H1 (cell line): Measurements from ENCODE around the gene NR4A1. TPM values are rescaled to one million over a fixed set of nuclear protein-coding genes. Genes with fewer than 3 reads are reported as not detected.

Experiments
- CTCF ChIA-PET: fragments of 300-600 bp; sonication (Branson Sonifier 250); formaldehyde crosslinking; loops from one replicate; lab custom pipeline; 2021; ENCODE audit not compliant: partially characterized antibody; lab: Charles Lee
- POLR2A ChIA-PET: fragments of 300-600 bp; sonication (Branson Sonifier 250); formaldehyde crosslinking; loops from one replicate; lab custom pipeline; 2021; ENCODE audit warnings: inconsistent platforms; ENCODE audit not compliant: partially characterized antibody; lab: Charles Lee
- DNase-seq, 2 experiments: peaks; one replicate each; pipeline versions ENCODE4 v3.0.0 to v3.0.0-alpha.2; 2010 to 2022; ENCODE audit warnings: low spot score in 2 of 2, low read depth in 1 of 2, mixed read lengths in 1 of 2
- FAIRE-seq: peaks from 2 replicates; lab custom pipeline; 2011; peaks lifted over from hg19 to GRCh38; lab: Jason Lieb, UNC
- H2AFZ ChIP-seq: 2 replicates; pipeline ENCODE4 v1.8.1; 2012; ENCODE audit warnings: low read length, inconsistent platforms
- H2AK5ac ChIP-seq: 2 replicates; pipeline ENCODE4 v1.6.1; 2013; ENCODE audit warnings: low read depth, low read length
- H2BK120ac ChIP-seq: replicated peaks from 2 replicates; pipeline ENCODE3; 2013; ENCODE audit warnings: low read depth, low read length, inconsistent platforms
- H2BK12ac ChIP-seq: 2 replicates; pipeline ENCODE4 v1.6.1; 2013; ENCODE audit warnings: low read depth, low read length
- H2BK15ac ChIP-seq: 2 replicates; pipeline ENCODE4 v1.6.1; 2013; ENCODE audit warnings: low read length
- H2BK20ac ChIP-seq: 2 replicates; pipeline ENCODE4 v1.6.1; 2013; ENCODE audit warnings: low read length
- H2BK5ac ChIP-seq: 2 replicates; pipeline ENCODE4 v1.6.1; 2013; ENCODE audit warnings: low read depth, low read length
- H3K14ac ChIP-seq: 2 replicates; pipeline ENCODE4 v1.6.1; 2013; ENCODE audit warnings: inconsistent platforms; ENCODE audit not compliant: insufficient read length
- H3K18ac ChIP-seq: 2 replicates; pipeline ENCODE4 v1.6.1; 2013; ENCODE audit warnings: low read length; ENCODE audit errors: extremely low read depth
- H3K23ac ChIP-seq: 2 replicates; pipeline ENCODE4 v1.6.1; 2013; ENCODE audit warnings: inconsistent platforms; ENCODE audit not compliant: insufficient read length
- H3K23me2 ChIP-seq: 2 replicates; pipeline ENCODE4 v1.6.1; 2013; ENCODE audit warnings: low read depth, low read length
- H3K27ac ChIP-seq: 2 replicates; pipeline ENCODE4 v1.6.1; 2011; ENCODE audit warnings: low read depth, low read length, inconsistent platforms
- H3K27me3 ChIP-seq, 4 experiments: replicated peaks in 1 of 4; 1 replicate in 1 of 4; 2 replicates in 3 of 4; pipeline versions ENCODE4 v1.6.1 to v1.8.1; 2011 to 2013; ENCODE audit warnings: low read length in 3 of 4, mild to moderate bottlenecking in 3 of 4, inconsistent platforms in 2 of 4, mixed read lengths in 2 of 4, moderate library complexity in 1 of 4; ENCODE audit not compliant: control insufficient read depth in 3 of 4, insufficient read depth in 3 of 4; ENCODE audit errors: extremely low read depth in 1 of 4
- H3K36me3 ChIP-seq, 4 experiments: 2 replicates each; pipeline versions ENCODE4 v1.6.1 to v1.8.1; 2011 to 2013; ENCODE audit warnings: mild to moderate bottlenecking in 4 of 4, low read length in 3 of 4, moderate library complexity in 2 of 4, control low read depth in 1 of 4, inconsistent platforms in 1 of 4; ENCODE audit not compliant: insufficient read depth in 4 of 4, control insufficient read depth in 2 of 4
- H3K4ac ChIP-seq: replicated peaks from 2 replicates; pipeline ENCODE3; 2013; ENCODE audit warnings: low read length, low read depth, mixed read lengths, inconsistent platforms; ENCODE audit not compliant: insufficient read length
- H3K4me1 ChIP-seq, 4 experiments: replicated peaks in 1 of 4; 1 replicate in 1 of 4; 2 replicates in 3 of 4; pipeline versions ENCODE4 v1.6.1 to v1.8.1; 2011 to 2013; ENCODE audit warnings: low read length in 3 of 4, inconsistent platforms in 2 of 4, mixed read lengths in 1 of 4; ENCODE audit not compliant: insufficient read depth in 4 of 4, control insufficient read depth in 3 of 4
- H3K4me2 ChIP-seq, 2 experiments: 2 replicates each; pipeline versions ENCODE4 v1.6.1 to v1.8.1; 2011 to 2013; ENCODE audit warnings: low read depth in 2 of 2, low read length in 2 of 2, control low read depth in 1 of 2, inconsistent platforms in 1 of 2, mild to moderate bottlenecking in 1 of 2; ENCODE audit not compliant: insufficient read depth in 1 of 2
- H3K4me3 ChIP-seq, 4 experiments: fragments of 200-600, 300-600 bp in 1 of 4; sonication (generic), shearing (Covaris generic), sonication (Bioruptor Twin) in 1 of 4; 2 replicates each; pipeline versions ENCODE4 v1.5.1 to v1.8.1; 2011 to 2016; ENCODE audit warnings: low read length in 4 of 4, low read depth in 3 of 4, control low read depth in 2 of 4, inconsistent platforms in 2 of 4, mild to moderate bottlenecking in 2 of 4, mixed read lengths in 1 of 4, moderate library complexity in 1 of 4; ENCODE audit not compliant: insufficient read depth in 2 of 4; ENCODE audit errors: extremely low read depth in 1 of 4
- H3K56ac ChIP-seq: replicated peaks from 2 replicates; pipeline ENCODE3; 2013; ENCODE audit warnings: low read depth, mild to moderate bottlenecking, mixed read lengths, low read length, inconsistent platforms; ENCODE audit not compliant: insufficient read length
- H3K79me1 ChIP-seq: 2 replicates; pipeline ENCODE4 v1.6.1; 2013; ENCODE audit warnings: low read depth, low read length, control low read depth
- H3K79me2 ChIP-seq, 2 experiments: 2 replicates each; pipeline versions ENCODE4 v1.6.1 to v1.8.1; 2012 to 2013; ENCODE audit warnings: low read length in 2 of 2, mild to moderate bottlenecking in 2 of 2, inconsistent platforms in 1 of 2; ENCODE audit not compliant: insufficient read depth in 2 of 2, control insufficient read depth in 1 of 2
- H3K9ac ChIP-seq, 4 experiments: replicated peaks in 1 of 4; 1 replicate in 1 of 4; 2 replicates in 3 of 4; pipeline versions ENCODE4 v1.6.1 to v1.8.1; 2011 to 2013; ENCODE audit warnings: low read depth in 3 of 4, low read length in 3 of 4, control low read depth in 2 of 4, mild to moderate bottlenecking in 2 of 4, moderate library complexity in 2 of 4, inconsistent platforms in 1 of 4; ENCODE audit errors: extremely low read depth in 1 of 4
- H3K9me3 ChIP-seq, 2 experiments: 2 replicates each; pipeline versions ENCODE4 v1.6.1 to v1.8.1; 2012 to 2013; ENCODE audit warnings: mild to moderate bottlenecking in 2 of 2, moderate library complexity in 2 of 2, control low read depth in 1 of 2, inconsistent platforms in 1 of 2, low read depth in 1 of 2, low read length in 1 of 2, mixed read lengths in 1 of 2; ENCODE audit not compliant: insufficient read depth in 2 of 2
- H4K20me1 ChIP-seq, 2 experiments: replicated peaks in 1 of 2; 2 replicates each; pipeline versions ENCODE3 to v1.8.1; 2011 to 2013; ENCODE audit warnings: inconsistent platforms in 2 of 2, low read length in 2 of 2, mild to moderate bottlenecking in 1 of 2; ENCODE audit not compliant: insufficient read depth in 2 of 2, control insufficient read depth in 1 of 2
- H4K5ac ChIP-seq: 2 replicates; pipeline ENCODE4 v1.6.1; 2013; ENCODE audit warnings: low read length, low read depth, mixed read lengths, inconsistent platforms; ENCODE audit not compliant: insufficient read length
- H4K8ac ChIP-seq: 2 replicates; pipeline ENCODE4 v1.8.0; 2013; ENCODE audit warnings: mild to moderate bottlenecking, moderate library complexity, low read length, inconsistent platforms; ENCODE audit not compliant: insufficient read depth; ENCODE audit errors: extremely low read depth
- H4K91ac ChIP-seq: replicated peaks from 2 replicates; pipeline ENCODE3; 2013; ENCODE audit warnings: low read length, mixed read lengths, inconsistent platforms; ENCODE audit not compliant: insufficient read length
- BRCA1 ChIP-seq: IDR thresholded peaks from 2 replicates; pipeline ENCODE4 v1.6.1; 2012; ENCODE audit warnings: low read depth, low read length, improper control_type of control experiment
- CBX5 ChIP-seq: fragments of 300-800, 300-1000 bp; sonication (generic); IDR thresholded peaks from 2 replicates; pipeline ENCODE4 v1.7.1; 2016; ENCODE audit warnings: antibody characterized with exemption, low read length, low read depth
- CEBPB ChIP-seq: IDR thresholded peaks from 2 replicates; pipeline ENCODE4 v1.6.1; 2012; ENCODE audit warnings: low read depth, low read length
- EGR1 ChIP-seq: IDR thresholded peaks from 2 replicates; pipeline ENCODE4 v1.6.1; 2011; ENCODE audit warnings: low read depth, low read length, borderline replicate concordance
- FOSL1 ChIP-seq: IDR thresholded peaks from 2 replicates; pipeline ENCODE4 v1.6.1; 2011; ENCODE audit warnings: mild to moderate bottlenecking, low read depth, low read length, moderate library complexity; ENCODE audit not compliant: insufficient read depth
- KDM5A ChIP-seq: fragments of 200-600 bp; IDR thresholded peaks from 2 replicates; pipeline ENCODE4 v1.7.1; 2012; ENCODE audit warnings: mild to moderate bottlenecking, low read length, inconsistent platforms, mixed read lengths
- MAX ChIP-seq: IDR thresholded peaks from 2 replicates; pipeline ENCODE4 v1.6.1; 2012; ENCODE audit warnings: inconsistent platforms
- RBBP5 ChIP-seq: IDR thresholded peaks from 2 replicates; pipeline ENCODE4 v1.7.1; 2012; ENCODE audit warnings: low read depth, mild to moderate bottlenecking, inconsistent platforms, low read length, moderate library complexity, borderline replicate concordance
- RFX5 ChIP-seq: IDR thresholded peaks from 2 replicates; pipeline ENCODE4 v1.6.1; 2011; ENCODE audit warnings: low read depth, low read length, improper control_type of control experiment, borderline replicate concordance
- YY1 ChIP-seq: IDR thresholded peaks from 2 replicates; pipeline ENCODE4 v1.6.1; 2011; ENCODE audit warnings: low read depth, mild to moderate bottlenecking, low read length
- WGBS, 2 experiments: shearing (Covaris generic) in 1 of 2; methylation state at CpG; one replicate each; pipeline versions ENCODE4 v1.1.6 to v1.1.7; 2013 to 2015; ENCODE audit warnings: low lambda C conversion rate in 2 of 2, mixed read lengths in 2 of 2, inconsistent platforms in 1 of 2, low coverage in 1 of 2, missing lambda C conversion rate in 1 of 2; ENCODE audit not compliant: insufficient replicate concordance in 2 of 2, insufficient coverage in 1 of 2, insufficient read length in 1 of 2; ENCODE audit errors: extremely low coverage in 1 of 2, missing lambda C conversion rate in 1 of 2; 5-methylcytosine and 5-hydroxymethylcytosine counted together
- polyA plus RNA-seq, 7 experiments: library from polyadenylated mRNA; depleted of rRNA in 3 of 7; stranded (reverse) in 5 of 7; unstranded in 2 of 7; fragments of >200 nt in 5 of 7; fragments of 200-250 nt in 2 of 7; gene quantifications; 1 replicate in 5 of 7; 2 replicates in 1 of 7; 4 replicates in 1 of 7; pipeline versions ENCODE4 v1.2.1 to v1.2.3, GENCODE V29; 2011 to 2013; ENCODE audit warnings: missing spikeins in 2 of 7, mixed read lengths in 2 of 7
- total RNA-seq: library from RNA; stranded (reverse); fragmentation: NEBNext Ultra II Directional; extraction: Animal tissue kit (Norgen Biotek cat#: 25700); gene quantifications from 2 replicates; pipeline ENCODE4 v1.2.1, GENCODE V29; 2021

Gene NR4A1
- total and polyA plus RNA-seq, 2 of the 8 experiments (the other 6 are each of a cell fraction or from before 2014, with no cell fraction given) = 18.7 to 23.3 TPM

GRCh38 chr12:52073531-52074381, 22.5 kb downstream of the NR4A1 start:
- Histone ChIP-seq H2BK20ac (no peak overlapping the region), H3K4ac (no peak overlapping the region), H4K91ac (no peak overlapping the region), H3K18ac (no peak overlapping the region), H3K79me1 (peaks cover 16% of the 10 kb centered on the region), H3K4me1 (peaks cover 0 to 13% (median 3%) of the 10 kb centered on the region in 4 experiments; a peak in 4 of 7 replicates), H3K14ac (no peak overlapping the region), H3K23me2 (peaks cover 13% of the 10 kb centered on the region), H2BK12ac (no peak overlapping the region), H2BK5ac (no peak overlapping the region), H4K5ac (no peak overlapping the region), H3K4me2 (no peak overlapping the region), H2BK15ac (no peak overlapping the region), H2AFZ (no peak overlapping the region), H3K27me3 (0 out of 7 replicates have a peak, but pooled peaks cover 0 to under 1% (median 0%) of the 10 kb centered on the region in 4 experiments), H3K9ac (no peak overlapping the region; a peak in 1 of 7 replicates), H3K23ac (no peak overlapping the region), H3K4me3 (no peak overlapping the region), H3K56ac (no peak overlapping the region), H3K27ac (no peak overlapping the region), H2AK5ac (no peak overlapping the region), H3K9me3 (no peaks in the 10 kb centered on the region), H3K79me2 (peaks cover 11 to 41% of the 10 kb centered on the region in 2 experiments), H2BK120ac (no peak overlapping the region), H4K20me1 (peaks cover 3 to 37% of the 10 kb centered on the region in 2 experiments), H4K8ac (no peak overlapping the region), H3K36me3 (peaks cover 11 to 38% (median 20%) of the 10 kb centered on the region in 4 experiments)
- ChIA-PET POLR2A (interaction anchor here (0.5 to 1.7 kb wide), 4 partner anchors 11 to 459 kb away, joined by 3 to 5 read pairs (median 4); no protein-coding TSS in a partner anchor), CTCF (interaction anchor here (1.1 to 34.1 kb wide), 6 partner anchors 9 to 51 kb away, joined by 3 to 1022 read pairs (median 4); no protein-coding TSS in a partner anchor)
- FAIRE-seq = no peak
- DNase-seq = no peak
- WGBS, 2 experiments = 93% methylated on average over 23 of the region's 23 CpGs; no CpG with 5 or more reads in 1 of the 2 experiments
- no peak for TF ChIP-seq MAX
- TF ChIP-seq BRCA1 = no peak
- no peak for TF ChIP-seq EGR1
- TF ChIP-seq CEBPB = no peak
- TF ChIP-seq CBX5 = no peak
- no peak for TF ChIP-seq FOSL1
- no peak for TF ChIP-seq RFX5
- TF ChIP-seq YY1 = no peak
- TF ChIP-seq KDM5A = no peak
- no peak for TF ChIP-seq RBBP5
